Amygdala (tissue), 56 donors: ENCODE results near the gene PPP6R2.
"Not testable (repeated sequence)": the region's sequence is repeated elsewhere in the genome, so short reads cannot be mapped to it uniquely, and the experiment has no call there.

ENCODE experiments used
- DNase-seq, 56 donors: peaks; one replicate each; lab custom pipeline; 2025; lab: John Stamatoyannopoulos, UW

PPP6R2 gene

DNA sequence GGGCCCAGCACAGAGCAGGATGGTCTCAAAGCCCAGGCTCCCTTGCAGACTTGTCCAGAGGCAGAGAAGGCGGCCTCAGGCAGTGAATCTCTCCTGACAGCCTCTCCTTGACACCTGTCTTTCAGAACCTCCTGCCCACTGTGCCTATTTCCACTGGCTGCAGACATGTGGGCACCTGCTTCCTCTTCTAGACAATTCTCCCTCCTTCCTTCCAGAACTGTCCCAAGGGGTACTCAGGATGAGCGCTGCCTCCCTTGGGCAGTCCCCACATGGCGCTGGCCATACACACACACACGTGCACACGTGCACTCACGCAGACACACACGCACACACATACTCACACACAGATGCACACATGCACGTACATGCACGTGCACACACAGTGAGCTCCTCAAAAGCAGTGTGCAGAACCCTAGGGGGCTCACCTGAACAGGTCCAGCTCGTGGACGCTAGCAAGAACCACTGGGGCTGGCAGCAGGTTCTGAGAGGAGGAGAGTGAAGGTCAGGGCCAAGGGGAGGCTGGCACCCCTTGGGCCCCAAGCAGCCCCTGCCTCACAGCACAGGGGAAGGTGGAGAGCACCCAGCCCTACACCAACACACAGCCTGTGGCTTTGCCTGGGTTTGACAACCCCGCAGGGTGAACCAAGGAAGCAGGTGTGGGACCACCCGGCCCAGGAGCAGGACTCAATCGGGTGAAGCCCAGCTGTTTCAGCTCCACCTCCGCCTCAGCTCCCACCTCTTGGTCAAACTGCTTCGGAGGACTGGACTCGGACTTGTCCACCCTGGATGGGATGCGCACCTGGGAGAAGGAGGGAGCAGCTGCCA, 27.6 kb upstream of the PPP6R2 start:
- DNase-seq: no peak

DNA sequence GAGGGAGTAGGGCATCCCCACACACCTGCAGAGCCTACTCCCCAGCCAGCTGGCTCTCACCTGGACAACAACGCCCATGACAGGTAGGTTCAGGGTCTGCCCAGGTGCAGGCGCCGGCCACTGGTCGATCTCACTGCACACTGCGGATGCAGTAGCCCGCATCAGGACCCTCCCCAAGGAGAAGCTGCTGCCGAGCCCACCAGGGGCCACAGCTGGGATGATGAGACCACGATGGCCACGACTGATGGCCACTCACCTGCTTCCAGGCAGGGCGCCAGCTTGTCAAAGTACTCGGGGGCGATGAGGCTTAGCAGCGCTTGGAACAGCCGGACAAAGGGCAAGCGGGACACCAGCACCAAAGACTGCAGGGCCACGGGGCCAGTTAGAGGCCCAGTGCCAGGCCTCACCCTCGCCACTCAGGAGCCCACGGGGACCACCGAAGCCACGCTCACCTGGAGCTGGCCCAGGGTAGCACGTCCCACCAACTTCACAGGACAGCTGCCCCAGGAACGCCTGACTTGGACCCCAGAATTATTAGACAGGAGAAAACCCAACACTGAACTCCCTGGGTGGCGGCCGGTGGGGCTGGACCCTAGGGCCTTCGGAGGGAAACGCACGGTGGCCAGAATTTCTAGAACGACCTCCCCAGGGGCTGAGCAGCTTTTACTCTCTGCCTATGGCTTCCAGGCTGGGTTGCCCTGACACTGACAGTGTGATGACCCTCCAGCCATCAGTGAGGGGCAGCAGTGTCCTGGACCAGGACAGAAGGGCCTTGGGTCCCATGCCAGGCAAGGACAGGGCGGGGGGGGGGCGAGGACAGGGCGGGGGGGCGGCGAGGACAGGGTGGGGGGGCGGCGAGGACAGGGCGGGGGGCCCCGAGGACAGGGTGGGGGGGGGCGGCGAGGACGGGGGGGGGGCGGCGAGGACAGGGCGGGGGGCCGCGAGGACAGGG, 26.7 kb upstream of the PPP6R2 start:
- no peak for DNase-seq

DNA sequence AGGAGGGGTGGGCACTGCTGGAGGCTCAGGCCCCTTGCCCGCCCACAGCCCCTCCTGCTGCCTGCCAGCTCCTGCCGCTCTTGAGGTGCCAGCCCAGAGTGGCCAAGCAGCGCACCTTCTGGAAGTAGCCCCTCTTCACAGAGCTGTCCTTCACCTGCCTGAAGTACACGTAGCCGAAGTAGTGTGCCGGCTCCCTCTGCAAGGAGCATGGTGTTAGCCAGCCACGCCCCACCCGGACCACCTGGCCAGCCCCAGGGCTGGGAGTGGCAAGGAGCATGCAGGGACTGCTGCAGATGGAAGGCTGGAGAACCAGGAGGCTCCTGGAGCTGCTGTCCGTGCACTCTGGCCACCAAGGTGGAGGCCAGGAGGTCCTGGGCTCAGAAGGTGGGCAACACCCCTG, 25.9 kb upstream of the PPP6R2 start:
- DNase-seq: no peak

DNA sequence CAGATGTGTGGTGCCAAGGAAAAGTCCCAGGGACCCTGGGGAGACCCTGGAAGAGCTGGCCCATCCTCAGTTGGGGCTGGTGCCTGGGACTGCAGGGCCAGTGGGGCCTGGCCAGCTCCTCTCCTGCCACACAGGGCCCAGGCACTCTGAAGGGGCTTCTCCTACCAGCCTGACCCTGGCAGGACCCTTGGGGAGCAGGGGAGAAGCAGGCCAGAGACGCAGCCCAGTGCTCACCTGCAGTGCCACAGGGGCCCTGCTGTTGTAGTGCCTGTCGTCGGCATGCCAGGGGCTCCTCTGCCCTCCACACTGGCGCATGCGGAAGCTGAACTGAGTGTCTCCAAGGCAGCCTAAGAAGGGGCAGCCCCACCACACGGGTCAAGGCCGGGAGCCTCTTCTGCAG, 25.5 kb upstream of the PPP6R2 start:
- no peak for DNase-seq

DNA sequence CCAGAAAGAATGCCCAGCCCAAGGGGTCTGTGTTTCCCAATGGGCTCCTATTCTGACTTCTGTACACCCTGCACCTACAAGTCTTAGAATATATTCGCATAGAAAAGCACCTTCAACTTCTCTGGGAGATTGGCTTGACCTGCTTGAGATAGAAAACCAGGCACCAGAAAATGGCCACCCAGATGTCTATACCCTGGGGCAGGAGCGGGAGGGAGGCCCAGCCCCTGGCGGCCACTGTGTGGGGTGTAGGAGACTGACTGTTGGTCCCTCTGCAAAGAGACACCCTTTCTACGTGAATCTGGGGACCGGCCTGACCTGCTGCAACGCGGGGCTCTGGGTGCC, 24.8 kb upstream of the PPP6R2 start:
- no peak for DNase-seq

DNA sequence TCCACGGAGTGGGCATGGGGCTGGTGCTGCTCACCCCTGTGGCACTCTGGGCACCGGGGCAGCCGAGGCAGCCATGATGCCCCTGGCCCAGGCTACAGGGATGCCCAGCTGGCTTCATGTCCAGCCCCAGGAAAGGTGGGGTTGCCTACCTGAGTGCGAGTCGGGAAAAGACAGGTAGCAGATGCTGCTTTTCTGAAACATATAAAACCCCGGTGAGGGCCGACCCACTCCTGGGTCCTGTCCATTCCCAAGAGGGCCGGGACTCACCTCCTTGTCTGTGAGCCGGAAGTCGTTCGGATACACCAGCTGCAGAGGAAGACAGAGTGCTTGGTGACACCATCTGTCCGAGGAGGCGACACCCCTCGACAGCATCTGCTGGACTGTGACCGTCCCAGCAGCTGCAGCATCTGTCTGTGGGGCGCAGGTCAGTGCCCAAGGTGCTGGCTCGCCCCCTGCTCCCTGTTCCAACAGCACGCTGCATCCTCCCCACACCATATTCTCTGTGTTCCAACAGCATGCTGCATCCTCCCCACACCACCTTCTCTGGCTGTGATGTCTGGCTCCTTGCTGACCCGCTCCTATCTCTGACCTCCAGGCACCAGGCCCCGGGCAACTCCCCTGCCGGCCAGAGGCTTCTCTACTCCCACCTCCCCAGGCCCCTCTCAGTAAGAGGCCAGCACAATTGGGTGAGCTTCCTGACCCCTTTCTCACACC, 24.3 kb upstream of the PPP6R2 start:
- DNase-seq: no peak

DNA sequence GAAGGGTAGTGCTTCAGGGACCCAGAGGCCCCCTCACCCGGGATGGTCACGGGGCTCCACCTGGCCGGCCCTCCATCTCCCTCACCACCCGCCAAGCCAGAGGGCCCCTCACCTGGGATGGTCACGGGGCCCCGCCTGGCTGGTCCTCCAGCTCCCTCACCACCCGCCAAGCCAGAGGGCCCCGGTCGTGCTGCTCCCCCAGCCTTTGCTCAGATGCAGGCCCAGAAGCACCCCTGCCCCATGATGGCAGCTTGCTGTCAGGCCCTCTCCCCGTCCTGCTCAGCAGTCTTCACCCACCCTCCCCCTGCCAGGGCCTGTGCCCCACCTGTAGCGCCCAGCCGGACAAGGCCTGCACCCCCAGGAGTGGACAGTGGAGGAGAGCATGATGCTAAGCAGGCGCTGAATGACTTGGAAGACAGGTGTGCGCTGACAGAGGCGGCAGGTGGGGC, 23.6 kb upstream of the PPP6R2 start:
- no peak for DNase-seq

DNA sequence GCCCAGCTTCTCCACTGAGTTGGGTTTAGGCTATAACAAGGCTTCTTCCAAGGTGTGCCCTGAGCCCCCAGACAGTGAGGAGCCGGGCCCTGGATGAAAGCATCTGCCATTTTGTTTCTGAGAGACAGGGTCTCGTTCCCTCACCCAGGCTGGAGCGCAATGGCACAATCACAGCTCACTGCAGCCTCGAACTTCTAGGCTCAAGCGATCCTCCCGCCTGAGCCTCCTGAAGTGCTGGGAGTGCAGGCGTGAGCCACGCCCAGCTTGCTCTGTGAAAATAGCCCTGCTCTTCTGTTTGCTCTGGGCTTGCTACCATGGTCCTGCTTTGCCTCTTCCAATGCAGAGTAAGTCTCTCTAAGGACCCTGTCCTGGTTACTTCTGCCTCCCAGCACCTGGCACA, 23.0 kb upstream of the PPP6R2 start:
- DNase-seq: no peak

DNA sequence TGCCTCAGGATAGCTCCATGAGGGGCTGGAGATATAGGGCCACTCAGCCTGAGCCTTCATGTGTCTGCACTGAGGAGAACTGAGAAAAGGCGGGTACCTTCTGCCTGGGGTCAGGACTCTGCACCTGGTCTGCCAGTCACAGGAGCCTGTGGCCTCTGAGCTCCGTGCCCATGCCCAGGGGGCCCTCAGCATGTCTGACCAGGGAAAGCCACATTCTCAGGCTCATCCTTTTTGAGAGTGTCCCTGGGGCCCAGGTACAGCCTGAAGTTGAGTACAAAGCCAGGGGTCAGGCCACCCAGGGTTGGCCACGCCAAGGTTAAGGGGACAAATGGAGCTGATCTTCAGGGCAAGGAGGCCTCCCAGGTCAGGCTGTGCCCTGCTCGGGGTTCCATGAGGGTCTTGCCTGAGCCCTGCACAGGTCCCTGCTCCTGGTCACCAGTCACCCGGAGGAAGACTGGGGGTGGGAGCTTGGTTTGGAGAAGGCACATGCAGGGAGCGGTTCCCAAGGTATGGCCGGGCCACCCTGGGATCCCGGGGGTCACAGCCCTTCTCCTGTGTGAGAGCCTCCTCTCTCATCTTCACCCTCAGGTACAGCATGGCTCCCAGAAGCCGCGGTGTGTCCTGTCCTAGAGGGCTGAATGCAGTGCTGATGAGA, 22.3 kb upstream of the PPP6R2 start:
- DNase-seq: no peak

DNA sequence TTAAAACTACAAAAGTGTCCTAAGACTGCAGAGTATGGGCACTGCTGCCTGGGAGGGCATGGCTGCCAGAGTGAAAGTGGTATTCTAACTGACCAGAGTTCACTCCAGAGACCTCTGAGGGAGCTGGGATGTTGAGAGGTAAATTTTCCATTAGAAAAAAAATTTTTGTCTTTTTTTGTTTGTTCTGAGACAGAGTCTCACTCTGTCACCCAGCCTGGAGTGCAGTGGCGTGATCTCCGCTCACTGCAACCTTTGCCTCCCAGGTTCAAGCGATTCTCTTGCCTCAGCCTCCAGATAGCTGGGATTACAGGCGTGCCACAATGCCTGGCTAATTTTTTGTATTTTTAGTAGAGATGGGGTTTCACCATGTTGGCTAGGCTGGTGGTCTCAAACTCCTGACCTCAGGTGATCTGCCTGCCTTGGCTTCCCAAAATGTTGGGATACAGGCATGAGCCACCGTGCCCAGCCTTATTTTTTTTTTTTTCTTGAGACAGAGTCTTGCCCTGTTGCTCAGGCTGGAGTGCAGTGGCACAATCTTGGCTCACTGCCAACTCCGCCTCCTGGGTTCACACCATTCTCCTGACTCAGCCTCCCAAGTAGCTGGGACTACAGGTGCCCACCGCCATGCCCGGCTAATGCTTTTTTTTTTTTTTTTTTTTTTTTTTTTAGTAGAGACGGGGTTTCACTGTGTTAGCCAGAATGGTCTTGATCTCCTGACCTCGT, 20.6 kb upstream of the PPP6R2 start:
- not testable (repeated sequence) for DNase-seq

DNA sequence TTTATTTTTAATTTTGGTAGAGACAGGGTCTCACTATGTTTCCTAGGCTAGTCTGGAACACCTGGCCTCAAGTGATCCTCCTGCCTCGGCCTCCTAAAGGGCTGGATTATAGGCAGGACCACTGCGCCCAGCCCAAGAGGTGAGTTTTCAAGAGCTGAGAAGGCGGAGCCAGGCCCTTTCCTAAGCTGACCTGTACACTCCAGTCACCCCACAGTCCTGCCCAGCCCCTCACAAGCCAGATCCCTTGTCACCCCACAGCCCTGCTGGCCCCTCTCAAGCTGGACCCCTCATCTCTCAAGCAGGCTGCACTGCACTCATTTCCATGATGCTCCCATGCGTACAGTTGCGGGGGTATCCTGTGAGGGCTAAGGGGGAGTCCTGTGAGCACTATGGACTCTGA, 19.2 kb upstream of the PPP6R2 start:
- DNase-seq: no peak

DNA sequence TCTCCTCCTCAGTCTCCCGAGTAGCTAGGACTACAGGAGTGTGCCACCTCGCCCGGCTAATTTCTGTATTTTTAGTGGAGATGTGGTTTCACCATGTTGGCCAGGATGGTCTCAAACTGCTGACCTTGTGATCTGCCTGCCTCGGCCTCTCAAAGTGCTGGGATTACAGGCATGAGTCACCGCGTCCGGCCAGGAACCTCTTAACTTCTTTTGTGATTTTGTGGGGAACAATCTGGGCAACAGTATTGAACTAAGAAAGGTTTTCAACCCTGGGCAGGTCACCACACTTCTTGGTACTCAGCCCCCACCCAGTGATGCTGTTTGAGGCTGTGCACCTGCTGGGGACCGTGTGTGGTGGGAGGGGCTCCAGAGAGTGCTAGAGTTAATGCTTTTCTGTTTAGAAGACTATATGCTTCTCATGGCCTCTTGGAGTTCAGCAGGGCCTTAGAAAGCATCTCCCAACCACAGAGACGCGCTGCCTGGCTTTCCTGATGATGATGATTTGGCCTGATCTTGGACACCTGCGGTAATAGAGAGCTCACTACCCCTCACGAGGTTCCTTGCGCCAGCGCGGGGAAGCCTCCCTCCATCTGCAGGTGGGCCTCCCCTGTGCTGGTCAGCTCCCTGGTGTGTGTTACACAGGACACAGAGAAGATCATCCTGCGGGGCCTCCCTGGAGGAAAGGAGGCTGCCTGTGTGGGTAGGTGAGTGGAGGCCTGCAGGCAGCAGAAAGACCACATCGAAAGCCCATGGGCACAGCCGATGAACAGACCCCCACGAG, 17.5 kb upstream of the PPP6R2 start:
- DNase-seq: no peak

DNA sequence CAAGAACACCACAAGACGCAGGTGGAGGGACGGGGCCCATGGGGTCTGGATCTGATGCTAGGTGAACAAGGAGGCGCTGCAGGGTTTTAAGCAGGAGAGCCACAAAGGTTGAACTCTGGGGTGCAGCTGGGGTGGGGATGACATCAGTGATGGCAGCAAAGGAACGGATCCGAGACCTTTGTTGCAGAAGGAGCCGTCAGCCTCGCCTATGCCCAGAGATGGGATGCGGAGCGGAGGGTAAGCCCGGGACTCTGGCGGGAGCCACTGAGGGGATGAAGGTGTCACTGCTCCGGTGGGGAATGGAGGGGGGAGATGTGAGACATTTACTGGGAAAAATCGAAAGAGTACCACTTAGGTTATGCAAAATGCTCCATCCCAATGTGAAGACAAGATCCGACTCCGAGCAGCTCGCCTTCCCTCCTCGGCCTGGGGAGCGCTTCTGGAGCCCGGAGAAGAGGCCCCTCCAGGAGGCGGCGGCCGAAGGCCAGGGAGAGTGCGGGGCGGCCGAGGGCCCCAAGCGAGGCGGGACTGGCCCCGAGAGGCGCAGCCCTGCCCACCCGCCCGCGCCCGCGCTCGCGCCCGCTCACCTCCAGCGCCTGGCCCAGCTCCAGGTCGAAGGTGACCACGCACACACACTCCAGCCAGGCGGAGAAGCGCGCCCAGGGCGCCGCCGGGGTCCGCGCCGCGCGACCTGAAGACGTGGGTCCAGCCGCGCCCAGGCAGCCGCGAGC, 16.7 kb upstream of the PPP6R2 start:
- no peak for DNase-seq

DNA sequence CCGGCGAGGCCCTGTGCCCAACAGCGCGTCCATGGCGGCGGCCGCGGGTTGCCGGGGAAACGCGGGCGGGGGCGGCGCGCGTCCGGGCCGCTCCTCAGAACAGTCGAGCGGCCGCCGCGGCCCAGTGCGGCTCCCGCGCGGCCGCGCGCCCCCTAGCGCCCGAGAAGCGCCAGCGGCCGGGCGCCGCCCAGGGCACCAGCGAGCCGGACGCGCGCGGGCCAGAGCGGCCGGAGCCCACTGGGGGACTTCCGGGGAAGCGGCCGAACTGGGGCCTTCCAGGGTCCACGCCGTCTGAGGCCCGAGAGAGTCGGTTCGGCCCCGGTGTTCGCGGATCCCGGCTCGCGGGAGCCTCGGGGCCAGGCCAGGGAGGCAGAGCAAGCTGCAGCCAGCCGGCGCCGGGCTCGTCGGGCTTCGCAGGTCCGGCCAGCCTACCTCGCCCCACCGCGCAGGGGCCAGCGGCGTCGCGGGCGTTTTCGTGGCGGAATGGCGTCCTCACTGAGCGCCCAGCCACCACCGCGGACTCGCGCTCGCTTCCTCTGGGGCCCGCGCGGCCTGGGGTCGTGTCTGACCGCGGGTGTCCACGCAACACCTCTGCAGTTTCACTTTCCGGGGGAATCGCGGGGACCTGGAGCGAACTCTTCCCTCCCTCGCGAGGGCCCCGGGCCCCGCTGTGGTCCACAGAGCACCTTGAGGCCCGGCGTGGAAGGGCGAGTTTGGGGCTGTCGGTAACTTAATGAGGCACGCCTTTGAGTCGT, 16.0 kb upstream of the PPP6R2 start, which contains the start of gene DENND6B:
TSS of gene DENND6B (minus strand) at position 57 of the 755 bp plus-strand sequence. CDS start at position 33, 24 bp downstream.
- peak in 46 of 56 donors; percentile 27 to 87 (median 71) for DNase-seq

DNA sequence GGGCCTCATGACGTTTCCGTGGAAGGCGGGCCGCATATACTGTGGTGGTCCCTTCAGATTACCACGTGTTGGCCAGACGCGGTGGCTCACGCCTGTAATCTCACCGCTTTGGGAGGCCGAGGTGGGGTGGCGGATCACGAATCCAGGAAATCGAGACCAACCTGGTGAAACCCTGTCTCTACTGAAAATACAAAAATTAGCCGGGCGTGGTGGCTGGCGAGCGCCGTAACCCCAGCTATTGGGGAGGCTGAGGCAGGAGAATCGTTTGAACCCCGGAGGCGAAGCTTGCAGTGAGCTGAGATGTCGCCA, 15.5 kb upstream of the PPP6R2 start:
- DNase-seq: no peak

DNA sequence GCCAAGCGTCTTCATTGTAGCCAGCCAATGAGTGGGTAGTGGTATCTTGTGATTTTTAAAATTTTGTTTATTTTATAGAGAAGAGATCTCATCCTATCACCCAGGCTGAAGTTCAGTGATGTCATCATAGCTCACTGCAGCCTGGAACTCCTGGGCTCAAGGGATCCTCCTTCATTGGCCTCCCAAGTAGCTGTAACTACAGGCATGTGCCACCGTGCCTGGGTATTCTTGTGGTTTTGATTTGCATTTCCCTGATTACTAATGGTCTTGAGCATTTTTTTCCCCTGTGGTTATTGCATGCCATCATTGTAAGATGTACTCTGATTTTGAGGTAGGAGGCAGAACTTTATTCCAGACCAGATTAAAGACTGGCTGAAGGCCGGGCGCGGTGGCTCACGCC, 13.9 kb upstream of the PPP6R2 start:
- DNase-seq: no peak

DNA sequence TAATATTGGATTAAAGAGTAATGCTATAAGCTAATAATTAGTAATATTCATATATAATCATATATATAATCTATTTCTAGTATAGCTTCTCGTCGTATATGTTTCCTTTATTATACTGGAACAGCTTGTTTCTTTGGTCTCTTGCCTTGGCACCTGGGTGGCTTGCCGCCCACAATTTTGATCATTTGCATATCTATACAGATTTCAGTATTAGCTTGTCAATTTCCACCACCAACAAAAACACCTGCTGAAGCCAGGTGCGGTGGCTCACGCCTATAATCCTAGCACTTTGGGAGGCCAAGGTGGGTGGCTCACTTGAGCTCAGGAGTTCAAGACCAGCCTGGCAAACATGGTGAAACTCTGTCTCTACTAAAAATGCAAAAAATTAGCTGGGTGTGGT, 8.7 kb upstream of the PPP6R2 start:
- not testable (repeated sequence) for DNase-seq
